ENCODE measurements around the gene DCTN2.

DCTN2 gene

GRCh38 chr12:57488402-57489156, 58.4 kb downstream of the DCTN2 start:
- no peak for DNase-seq (ENCODE audit: low read depth)

- peak; percentile 94 for DNase-seq (ENCODE audit: low read depth)
Observed at GRCh38 chr12:57487597-57488401, 59.2 kb downstream of the DCTN2 start, which contains the start of gene MARS1. Gene MARS1 (plus strand): TSS chr12:57488068. CDS start chr12:57488091, 23 bp downstream.

- DNase-seq (ENCODE audit: low read depth) = no peak
Observed at GRCh38 chr12:57487055-57487596, 59.9 kb downstream of the DCTN2 start.

GRCh38 chr12:57485695-57486094, 61.3 kb downstream of the DCTN2 start:
- DNase-seq (ENCODE audit: low read depth) = no peak

GRCh38 chr12:57483466-57483865, 63.5 kb downstream of the DCTN2 start:
- DNase-seq (ENCODE audit: low read depth) = no peak

- no peak for DNase-seq (ENCODE audit: low read depth)
Observed at GRCh38 chr12:57481671-57482070, 65.3 kb downstream of the DCTN2 start.

Data from fibroblast of the conjunctiva (primary cell).